HCEC 1CT (cell line): ENCODE measurements around the gene STK11IP.
A peak's percentile ranks its signal among the peaks of the same experiment; 100 is the strongest.

Source experiments
- DNase-seq: peaks from one replicate; pipeline ENCODE4 v3.0.0-alpha.2; 2017

The STK11IP gene

DNA sequence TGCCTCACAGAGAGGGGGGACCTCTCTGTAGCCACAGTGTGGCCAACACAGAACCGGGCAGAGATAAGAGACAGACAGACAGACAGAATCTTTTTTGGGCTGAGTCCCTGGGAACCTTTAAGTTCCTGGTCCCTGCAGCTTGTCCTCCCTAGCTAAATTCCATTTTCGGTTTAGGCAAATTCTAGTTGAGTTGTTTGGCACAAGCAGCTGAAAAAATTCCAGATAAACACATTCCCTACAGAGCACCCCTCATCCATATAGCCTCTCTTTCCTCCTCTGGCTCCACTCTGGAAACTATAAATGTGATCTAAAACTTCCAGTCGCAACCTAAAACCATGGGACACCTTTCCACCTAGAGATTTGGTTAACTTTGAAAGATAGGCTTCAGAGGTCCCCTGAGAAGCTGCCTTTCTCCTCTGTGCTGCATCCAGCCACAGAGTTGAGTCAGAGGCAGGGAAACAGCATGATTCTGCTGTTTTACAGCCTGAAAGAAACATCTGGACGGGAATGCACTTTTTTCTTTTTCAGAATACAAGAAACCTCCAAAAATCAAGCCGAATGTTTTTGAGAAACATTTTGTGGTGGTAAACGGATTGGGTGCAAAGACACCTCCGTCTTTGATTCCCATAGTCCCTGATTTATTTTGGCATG is 60.7 kb downstream of the STK11IP start:
- DNase-seq, result peak; percentile 52

- no peak for DNase-seq
These were observed 61.2 kb downstream of the STK11IP start for GRCh38 chr2:219658874-219659273.

DNA sequence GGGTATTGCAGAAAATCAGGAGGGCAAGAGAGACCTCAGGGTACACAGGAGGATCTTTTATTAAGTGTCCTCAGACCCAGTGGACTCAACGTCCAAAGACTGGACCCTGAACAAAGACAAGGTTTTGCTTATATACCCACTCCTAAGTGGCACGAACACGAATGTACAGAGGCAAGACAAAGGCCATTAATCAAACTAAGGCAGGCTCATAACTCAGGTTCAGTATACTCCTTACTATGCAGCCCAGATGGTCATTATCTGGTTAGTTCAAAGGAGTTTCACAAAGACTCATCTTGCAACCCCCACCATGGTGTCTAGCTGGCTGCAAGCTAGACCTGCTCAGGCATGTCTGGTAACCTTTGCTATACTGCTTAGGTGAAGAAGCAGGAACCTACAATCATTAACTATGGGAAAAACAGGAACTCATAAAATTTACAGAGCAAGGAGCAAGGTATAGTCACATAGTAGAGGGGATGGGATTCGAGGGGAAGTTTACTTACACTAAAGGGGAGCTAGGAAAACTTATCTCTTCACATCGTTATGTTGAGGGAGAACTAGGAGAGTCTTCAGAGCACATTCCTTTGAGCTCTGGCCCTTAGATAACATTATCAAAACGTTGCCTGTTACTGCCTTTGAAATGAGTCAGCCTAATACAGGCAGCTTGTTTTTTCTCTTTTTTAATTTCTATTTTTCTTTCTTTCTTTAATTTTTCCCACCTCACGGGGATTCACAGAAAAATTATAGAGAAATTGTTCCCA is 63.7 kb downstream of the STK11IP start:
- DNase-seq, result no peak

DNA sequence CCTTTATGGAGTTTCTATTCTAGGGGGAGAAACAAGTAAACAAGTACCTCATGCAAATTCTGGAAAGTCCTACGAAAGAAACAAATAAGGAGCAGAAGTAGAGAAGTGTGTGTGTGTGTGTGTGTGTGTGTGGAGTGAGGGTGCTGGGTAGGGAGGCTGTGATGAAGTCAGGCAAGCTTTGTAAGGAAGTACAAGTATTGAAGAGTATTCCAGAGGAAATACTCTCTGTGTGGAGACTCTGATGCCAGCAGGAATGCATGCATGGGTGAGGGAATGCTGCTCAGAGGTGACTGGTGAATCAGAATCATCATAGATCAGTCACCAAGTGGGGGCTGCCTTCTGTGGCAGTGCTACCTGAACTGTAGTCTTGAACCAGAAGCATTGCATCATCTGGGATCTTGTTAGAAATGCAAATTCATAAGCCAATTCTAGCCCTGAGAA is 64.3 kb downstream of the STK11IP start:
- no peak for DNase-seq

DNA sequence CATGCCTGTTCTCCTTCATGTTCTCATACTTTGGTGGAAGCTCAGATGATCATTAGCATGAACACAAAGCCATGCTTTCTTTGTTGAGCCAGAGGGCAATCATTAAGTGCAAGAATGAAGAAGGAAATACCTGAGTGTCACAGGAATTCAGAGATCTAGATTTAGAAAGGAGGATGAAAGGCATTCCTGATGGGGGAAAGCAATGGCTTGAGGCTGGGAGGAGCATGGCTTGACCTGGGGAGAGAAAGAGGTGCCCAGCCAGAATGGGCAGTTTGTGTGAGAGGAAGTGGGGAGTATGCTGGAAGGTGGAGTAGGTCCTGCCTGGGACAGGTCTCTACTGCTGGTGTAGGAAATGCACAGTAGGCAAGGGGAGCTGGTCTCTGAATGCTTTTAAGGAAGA is 64.9 kb downstream of the STK11IP start:
- no peak for DNase-seq

GRCh38 chr2:219663116-219663762 is 65.6 kb downstream of the STK11IP start:
- DNase-seq, result no peak

DNA sequence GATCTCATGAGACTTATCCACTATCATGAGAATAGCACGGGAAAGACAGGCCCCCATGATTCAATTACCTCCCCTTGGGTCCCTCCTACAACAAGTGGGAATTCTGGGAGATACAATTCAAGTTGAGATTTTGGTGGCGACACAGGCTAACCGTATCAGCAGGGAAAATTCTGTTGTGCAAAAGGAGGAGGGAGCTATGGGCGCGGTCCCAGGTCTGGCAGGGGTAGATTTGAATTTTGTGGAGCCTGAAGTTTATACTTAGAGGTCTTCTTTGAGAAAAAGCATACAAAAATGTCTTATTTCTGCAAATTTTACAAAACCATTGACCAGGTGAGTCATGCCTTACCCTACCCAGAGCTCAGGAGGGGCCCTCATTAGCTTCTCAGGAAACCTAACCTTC is 66.4 kb downstream of the STK11IP start:
- no peak for DNase-seq

DNA sequence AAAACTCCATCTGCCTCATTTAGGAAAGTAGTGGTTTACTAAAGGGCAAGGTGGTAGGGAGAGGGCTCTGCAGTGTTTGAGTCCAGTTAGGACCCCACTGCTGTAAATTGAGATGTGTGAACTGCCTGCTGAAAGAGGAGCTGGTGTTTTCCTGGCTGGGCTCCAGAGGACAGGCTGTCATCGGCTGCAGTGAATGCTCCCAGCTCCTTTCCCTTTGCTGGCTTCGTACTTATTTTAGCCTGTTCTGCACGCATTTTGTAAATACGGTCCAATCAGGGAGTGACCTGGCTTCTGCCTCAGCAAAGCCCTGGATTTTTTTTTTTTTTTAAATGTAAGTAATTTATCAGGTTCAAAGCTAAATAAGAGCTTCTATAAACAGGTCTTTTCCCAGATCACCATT is 67.3 kb downstream of the STK11IP start:
- DNase-seq, result no peak

- DNase-seq, result no peak
These were observed 68.3 kb downstream of the STK11IP start for GRCh38 chr2:219665926-219666325.
